ENCODE data around the gene TMEM106C. TPM values are rescaled to one million over a fixed set of nuclear protein-coding genes. Genes with fewer than 3 reads are reported as not detected.

Gene TMEM106C
- total RNA-seq, 4 donors from 2014 or later, result 26.9 to 69.7 (median 49.5) TPM

- WGBS, 2 donors, result 36 to 75% methylated on average over 1 of the region's 1 CpG
- Histone ChIP-seq H3K4me1 (no peaks in the 10 kb centered on the region), H3K36me3 (no peaks in the 10 kb centered on the region), H3K27ac (no peak overlapping the region), H3K4me3 (no peak overlapping the region), H3K9me3 (no peaks in the 10 kb centered on the region), H3K27me3 (peaks cover 0 to 16% of the 10 kb centered on the region in 2 donors)
- TF ChIP-seq POLR2A (IDR thresholded peaks at IDR 0.05) (no peak), CTCF (IDR thresholded peaks at IDR 0.05) (no peak), EP300 (IDR thresholded peaks at IDR 0.05) (no peak)
- DNase-seq (ENCODE audit: low spot score in 2 of 2), result no peak
These were observed 51.7 kb downstream of the TMEM106C start for GRCh38 chr12:48015129-48015528.

- TF ChIP-seq POLR2A (IDR thresholded peaks at IDR 0.05) (no peak), EP300 (IDR thresholded peaks at IDR 0.05) (no peak), CTCF (IDR thresholded peaks at IDR 0.05) (no peak)
- Histone ChIP-seq H3K4me1 (no peaks in the 10 kb centered on the region), H3K36me3 (no peaks in the 10 kb centered on the region), H3K9me3 (no peaks in the 10 kb centered on the region), H3K4me3 (no peak overlapping the region), H3K27me3 (peaks cover 0 to 8% of the 10 kb centered on the region in 2 donors), H3K27ac (no peak overlapping the region)
- DNase-seq (ENCODE audit: low spot score in 2 of 2), result no peak
- WGBS, 2 donors, result 88% methylated on average over 7 of the region's 7 CpGs
These were observed 52.6 kb downstream of the TMEM106C start for GRCh38 chr12:48015954-48016353.

GRCh38 chr12:48016373-48017020 lies 53.1 kb downstream of the TMEM106C start:
- H3K36me3 ChIP-seq, result no peaks in the 10 kb centered on the region
- no peaks in the 10 kb centered on the region for H3K4me1 ChIP-seq
- no peak overlapping the region for H3K27ac ChIP-seq
- no peaks in the 10 kb centered on the region for H3K9me3 ChIP-seq
- DNase-seq (ENCODE audit: low spot score in 2 of 2), result no peak
- WGBS, 2 donors, result 63 to 77% methylated on average over 8 of the region's 8 CpGs
- peaks cover 0 to 7% of the 10 kb centered on the region in 2 donors for H3K27me3 ChIP-seq
- TF ChIP-seq EP300 (IDR thresholded peaks at IDR 0.05), result no peak
- TF ChIP-seq CTCF (IDR thresholded peaks at IDR 0.05), result no peak
- TF ChIP-seq POLR2A (IDR thresholded peaks at IDR 0.05), result no peak
- H3K4me3 ChIP-seq, result no peak overlapping the region

- TF ChIP-seq EP300 (IDR thresholded peaks at IDR 0.05) (no peak), POLR2A (IDR thresholded peaks at IDR 0.05) (no peak), CTCF (IDR thresholded peaks at IDR 0.05) (no peak)
- no peak for DNase-seq (ENCODE audit: low spot score in 2 of 2)
- no peaks in the 10 kb centered on the region for H3K4me1 ChIP-seq
- H3K4me3 ChIP-seq, result no peak overlapping the region
- no peaks in the 10 kb centered on the region for H3K36me3 ChIP-seq
- H3K27ac ChIP-seq, result no peak overlapping the region
- 56 to 61% methylated on average over 5 of the region's 5 CpGs for WGBS, 2 donors
- H3K27me3 ChIP-seq, result peaks cover 0 to 15% of the 10 kb centered on the region in 2 donors
- H3K9me3 ChIP-seq, result no peaks in the 10 kb centered on the region
These were observed 54.1 kb downstream of the TMEM106C start for GRCh38 chr12:48017496-48017895.

- no peak for DNase-seq (ENCODE audit: low spot score in 2 of 2)
- WGBS, 2 donors, result 76 to 84% methylated on average over 4 of the region's 4 CpGs
- Histone ChIP-seq H3K9me3 (no peaks in the 10 kb centered on the region), H3K27ac (no peak overlapping the region), H3K4me1 (no peaks in the 10 kb centered on the region), H3K27me3 (peaks cover 0 to 21% of the 10 kb centered on the region in 2 donors), H3K4me3 (no peak overlapping the region), H3K36me3 (no peaks in the 10 kb centered on the region)
- TF ChIP-seq EP300 (IDR thresholded peaks at IDR 0.05), result no peak
- TF ChIP-seq POLR2A (IDR thresholded peaks at IDR 0.05), result no peak
- no peak for TF ChIP-seq CTCF (IDR thresholded peaks at IDR 0.05)
These were observed 54.7 kb downstream of the TMEM106C start for GRCh38 chr12:48017921-48018617.

Data from tibial nerve (tissue), 4 donors.